ENCODE data around the gene SGTA.
"Not testable (repeated sequence)": the region's sequence is repeated elsewhere in the genome, so short reads cannot be mapped to it uniquely, and the experiment has no call there.

Gene SGTA

GRCh38 chr19:2723747-2724146 lies 59.3 kb downstream of the SGTA start:
- DNase-seq (ENCODE audit: low read depth): no peak

- DNase-seq (ENCODE audit: low read depth): no peak
Measured at GRCh38 chr19:2723345-2723715, 59.7 kb downstream of the SGTA start.

GRCh38 chr19:2722541-2723344 lies 60.3 kb downstream of the SGTA start:
- peak; percentile 18 for DNase-seq (ENCODE audit: low read depth)

GRCh38 chr19:2721570-2722540 lies 61.2 kb downstream of the SGTA start:
- DNase-seq (ENCODE audit: low read depth): no peak

GRCh38 chr19:2720777-2721569 lies 62.1 kb downstream of the SGTA start, which contains the start of gene DIRAS1:
Gene DIRAS1 (minus strand): TSS chr19:2721372. CDS start chr19:2717806, 3,566 bp downstream.
- no peak for DNase-seq (ENCODE audit: low read depth)

- no peak for DNase-seq (ENCODE audit: low read depth)
Measured at GRCh38 chr19:2719920-2720776, 62.9 kb downstream of the SGTA start.

- DNase-seq (ENCODE audit: low read depth): no peak
Measured at GRCh38 chr19:2719232-2719735, 63.8 kb downstream of the SGTA start.

- no peak for DNase-seq (ENCODE audit: low read depth)
Measured at GRCh38 chr19:2717638-2718541, 65.2 kb downstream of the SGTA start.

GRCh38 chr19:2716722-2717637 lies 66.1 kb downstream of the SGTA start:
- DNase-seq (ENCODE audit: low read depth): no peak

- no peak for DNase-seq (ENCODE audit: low read depth)
Measured at GRCh38 chr19:2716275-2716650, 66.8 kb downstream of the SGTA start.

GRCh38 chr19:2715470-2716274 lies 67.4 kb downstream of the SGTA start:
- no peak for DNase-seq (ENCODE audit: low read depth)

- DNase-seq (ENCODE audit: low read depth): no peak
Measured at GRCh38 chr19:2714531-2715269, 68.4 kb downstream of the SGTA start.

- DNase-seq (ENCODE audit: low read depth): not testable (repeated sequence)
Measured at GRCh38 chr19:2714102-2714501, 69.0 kb downstream of the SGTA start.

- DNase-seq (ENCODE audit: low read depth): not testable (repeated sequence)
Measured at GRCh38 chr19:2713170-2713569, 69.9 kb downstream of the SGTA start.

GRCh38 chr19:2711875-2712205 lies 71.2 kb downstream of the SGTA start:
- no peak for DNase-seq (ENCODE audit: low read depth)

- no peak for DNase-seq (ENCODE audit: low read depth)
Measured at GRCh38 chr19:2711172-2711874, 71.8 kb downstream of the SGTA start.

GRCh38 chr19:2706251-2706650 lies 76.8 kb downstream of the SGTA start:
- DNase-seq (ENCODE audit: low read depth): no peak
